Peyer's patch (tissue), 4 donors: ENCODE data around the gene MSI2. TPM values are rescaled to one million over a fixed set of nuclear protein-coding genes. Genes with fewer than 3 reads are reported as not detected.
A peak's percentile ranks its signal among the peaks of the same experiment; 100 is the strongest.

Experiments
- DNase-seq, 3 donors: peaks; one replicate each; pipeline ENCODE4 v3.0.0-alpha.2; 2017 to 2019
- H3K27ac ChIP-seq, 4 donors: fragments of 200-600 bp; sonication (generic); one replicate each; pipeline ENCODE4 v1.5.1; 2016 to 2019
- H3K27me3 ChIP-seq, 2 donors: fragments of 200-600 bp; sonication (generic); one replicate each; pipeline ENCODE4 v1.5.1; 2019
- H3K36me3 ChIP-seq, 3 donors: fragments of 200-600 bp; sonication (generic); one replicate each; pipeline ENCODE4 v1.5.1; 2016 to 2019
- H3K4me1 ChIP-seq, 4 donors: fragments of 200-600 bp; sonication (generic); one replicate each; pipeline ENCODE4 v1.5.1; 2016 to 2019
- H3K4me3 ChIP-seq, 4 donors: fragments of 200-600 bp; sonication (generic); 1 replicate in 3 of 4; 2 replicates in 1 of 4; pipeline ENCODE4 v1.5.1; 2016 to 2019; ENCODE audit warnings: mild to moderate bottlenecking in 1 of 4
- H3K9me3 ChIP-seq, 4 donors: fragments of 200-600 bp; sonication (generic); one replicate each; pipeline ENCODE4 v1.5.1; 2016 to 2019; ENCODE audit warnings: mild to moderate bottlenecking in 1 of 4
- POLR2A ChIP-seq, 2 donors: fragments of 450-650 bp; IDR thresholded peaks; one replicate each; pipeline ENCODE4 v1.5.1; 2017; ENCODE audit warnings: antibody characterized with exemption in 2 of 2, mild to moderate bottlenecking in 2 of 2, moderate library complexity in 2 of 2
- total RNA-seq, 4 donors: library from RNA; depleted of rRNA; stranded (reverse); fragments of >200 nt; gene quantifications; one replicate each; pipeline ENCODE4 v1.1.0, GENCODE V29; 2016
- TF ChIP-seq, protein P1 (sequence below), 6 experiments: fragments of 450-650 bp in 4 of 6; fragments of 200-600 bp in 2 of 6; sonication (generic) in 1 of 6; IDR thresholded peaks; one replicate each; pipeline ENCODE4 v1.5.1; 2017 to 2019; ENCODE audit warnings: antibody characterized with exemption in 6 of 6, mild to moderate bottlenecking in 3 of 6, moderate library complexity in 1 of 6

MSI2 gene
- total RNA-seq, 4 donors from 2014 or later, result 25.9 to 39.0 (median 29.2) TPM

DNA sequence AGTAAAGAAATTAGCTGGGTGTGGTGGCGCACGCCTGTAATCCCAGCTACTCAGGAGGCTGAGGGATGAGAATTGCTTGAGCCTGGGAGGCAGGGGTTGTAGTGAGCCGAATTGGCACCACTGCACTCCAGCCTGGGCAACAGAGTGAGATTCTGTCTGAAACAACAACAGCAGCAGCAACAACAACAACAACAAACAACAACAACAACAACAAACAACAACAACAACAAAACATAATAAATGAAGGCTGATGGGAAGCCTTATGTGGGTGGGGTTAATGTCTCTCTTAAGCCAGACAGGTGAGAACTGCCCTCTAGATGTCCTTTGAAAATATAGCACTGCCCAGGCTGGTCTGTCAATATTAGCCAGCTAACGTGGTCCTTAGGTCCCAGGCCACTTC is 107.3 kb downstream of the MSI2 start:
- H3K27me3 ChIP-seq, result no peaks in the 10 kb centered on the region
- H3K9me3 ChIP-seq, result no peaks in the 10 kb centered on the region
- no peak for DNase-seq
- no peaks in the 10 kb centered on the region for H3K36me3 ChIP-seq
- no peak overlapping the region for H3K27ac ChIP-seq
- no peak overlapping the region for H3K4me3 ChIP-seq
- H3K4me1 ChIP-seq, result no peaks in the 10 kb centered on the region
- TF ChIP-seq, protein P1, sequence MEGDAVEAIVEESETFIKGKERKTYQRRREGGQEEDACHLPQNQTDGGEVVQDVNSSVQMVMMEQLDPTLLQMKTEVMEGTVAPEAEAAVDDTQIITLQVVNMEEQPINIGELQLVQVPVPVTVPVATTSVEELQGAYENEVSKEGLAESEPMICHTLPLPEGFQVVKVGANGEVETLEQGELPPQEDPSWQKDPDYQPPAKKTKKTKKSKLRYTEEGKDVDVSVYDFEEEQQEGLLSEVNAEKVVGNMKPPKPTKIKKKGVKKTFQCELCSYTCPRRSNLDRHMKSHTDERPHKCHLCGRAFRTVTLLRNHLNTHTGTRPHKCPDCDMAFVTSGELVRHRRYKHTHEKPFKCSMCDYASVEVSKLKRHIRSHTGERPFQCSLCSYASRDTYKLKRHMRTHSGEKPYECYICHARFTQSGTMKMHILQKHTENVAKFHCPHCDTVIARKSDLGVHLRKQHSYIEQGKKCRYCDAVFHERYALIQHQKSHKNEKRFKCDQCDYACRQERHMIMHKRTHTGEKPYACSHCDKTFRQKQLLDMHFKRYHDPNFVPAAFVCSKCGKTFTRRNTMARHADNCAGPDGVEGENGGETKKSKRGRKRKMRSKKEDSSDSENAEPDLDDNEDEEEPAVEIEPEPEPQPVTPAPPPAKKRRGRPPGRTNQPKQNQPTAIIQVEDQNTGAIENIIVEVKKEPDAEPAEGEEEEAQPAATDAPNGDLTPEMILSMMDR (IDR thresholded peaks at IDR 0.05), result no peak
- no peak for TF ChIP-seq POLR2A (IDR thresholded peaks at IDR 0.05)

DNA sequence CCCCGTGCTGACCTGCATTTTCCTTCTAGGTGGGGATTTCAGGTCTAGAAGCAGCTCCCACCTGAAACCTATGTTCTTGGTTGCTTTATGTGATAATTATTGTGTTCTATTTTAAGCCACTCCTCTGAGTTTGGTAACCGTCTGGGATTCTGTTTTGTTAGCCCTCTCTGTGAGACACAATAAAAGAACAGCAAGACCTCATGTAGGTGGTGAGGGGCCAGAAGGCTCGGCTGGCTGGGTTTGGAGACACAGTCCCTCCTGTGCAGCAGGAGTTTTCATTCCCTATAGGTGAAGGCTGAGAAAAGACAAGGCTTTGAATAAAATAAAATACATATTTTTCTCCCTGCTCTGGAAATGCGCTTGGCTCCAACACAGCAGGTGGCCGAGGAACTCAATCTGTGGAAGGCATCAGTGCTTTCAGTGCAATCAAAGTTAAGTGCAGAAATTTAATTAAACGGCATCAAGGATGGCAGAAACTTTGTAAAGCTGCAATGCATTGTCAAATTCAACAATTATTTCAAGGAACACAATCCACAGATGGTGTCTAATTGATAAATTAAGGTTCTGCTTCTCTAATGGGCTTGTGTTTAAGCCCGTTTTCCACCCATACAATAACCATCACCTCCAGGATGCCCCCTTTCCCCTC is 107.8 kb downstream of the MSI2 start:
- Histone ChIP-seq H3K4me1 (no peaks in the 10 kb centered on the region), H3K4me3 (no peak overlapping the region), H3K27ac (no peak overlapping the region), H3K27me3 (no peaks in the 10 kb centered on the region), H3K9me3 (no peaks in the 10 kb centered on the region), H3K36me3 (no peaks in the 10 kb centered on the region)
- no peak for DNase-seq
- TF ChIP-seq POLR2A (IDR thresholded peaks at IDR 0.05), result no peak
- TF ChIP-seq, protein P1 (IDR thresholded peaks at IDR 0.05), result no peak

DNA sequence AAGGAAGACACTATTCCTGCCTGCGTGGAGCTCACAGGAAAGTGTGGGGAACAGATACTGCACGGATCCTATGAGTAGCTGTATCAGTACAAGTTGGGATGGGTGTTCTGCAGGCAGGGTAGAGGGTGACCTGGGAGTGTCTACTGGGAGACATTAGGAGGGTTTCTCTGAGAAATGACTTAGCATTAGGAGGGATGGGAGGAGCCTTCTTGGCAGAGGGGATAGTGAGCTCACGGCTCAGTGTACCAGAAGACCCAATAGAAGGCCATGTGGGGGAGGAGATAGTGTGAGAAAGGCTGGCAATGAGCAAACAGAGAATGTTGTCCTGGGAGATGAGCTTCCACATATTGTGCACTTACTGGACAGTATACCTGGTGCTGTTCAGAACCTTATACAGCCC is 109.1 kb downstream of the MSI2 start:
- no peaks in the 10 kb centered on the region for H3K4me1 ChIP-seq
- H3K27ac ChIP-seq, result no peak overlapping the region
- no peaks in the 10 kb centered on the region for H3K36me3 ChIP-seq
- no peak overlapping the region for H3K4me3 ChIP-seq
- no peaks in the 10 kb centered on the region for H3K27me3 ChIP-seq
- DNase-seq, result no peak
- TF ChIP-seq, protein P1 (IDR thresholded peaks at IDR 0.05), result no peak
- no peak for TF ChIP-seq POLR2A (IDR thresholded peaks at IDR 0.05)
- H3K9me3 ChIP-seq, result no peaks in the 10 kb centered on the region

DNA sequence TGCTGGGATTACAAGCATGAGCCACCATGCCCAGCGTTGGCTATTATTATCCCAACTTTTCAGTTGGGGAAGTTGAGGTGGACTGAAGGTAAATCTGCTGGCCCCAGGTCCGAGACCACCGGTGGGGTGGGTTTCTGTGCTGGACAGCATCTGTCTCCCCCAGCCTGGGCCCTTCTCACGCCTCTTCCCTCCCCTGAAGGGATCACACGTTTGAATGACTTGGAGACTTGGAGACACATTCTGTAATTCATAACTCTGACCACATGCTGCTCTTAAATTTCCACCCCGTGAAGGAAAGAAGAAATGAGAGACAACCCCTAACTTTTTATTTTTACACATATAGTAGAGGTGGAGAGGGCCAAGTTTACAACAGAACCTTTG is 109.8 kb downstream of the MSI2 start:
- Histone ChIP-seq H3K4me3 (no peak overlapping the region), H3K27ac (no peak overlapping the region), H3K4me1 (no peaks in the 10 kb centered on the region), H3K27me3 (no peaks in the 10 kb centered on the region), H3K36me3 (no peaks in the 10 kb centered on the region), H3K9me3 (no peaks in the 10 kb centered on the region)
- no peak for DNase-seq
- TF ChIP-seq, protein P1 (IDR thresholded peaks at IDR 0.05), result no peak
- no peak for TF ChIP-seq POLR2A (IDR thresholded peaks at IDR 0.05)

DNA sequence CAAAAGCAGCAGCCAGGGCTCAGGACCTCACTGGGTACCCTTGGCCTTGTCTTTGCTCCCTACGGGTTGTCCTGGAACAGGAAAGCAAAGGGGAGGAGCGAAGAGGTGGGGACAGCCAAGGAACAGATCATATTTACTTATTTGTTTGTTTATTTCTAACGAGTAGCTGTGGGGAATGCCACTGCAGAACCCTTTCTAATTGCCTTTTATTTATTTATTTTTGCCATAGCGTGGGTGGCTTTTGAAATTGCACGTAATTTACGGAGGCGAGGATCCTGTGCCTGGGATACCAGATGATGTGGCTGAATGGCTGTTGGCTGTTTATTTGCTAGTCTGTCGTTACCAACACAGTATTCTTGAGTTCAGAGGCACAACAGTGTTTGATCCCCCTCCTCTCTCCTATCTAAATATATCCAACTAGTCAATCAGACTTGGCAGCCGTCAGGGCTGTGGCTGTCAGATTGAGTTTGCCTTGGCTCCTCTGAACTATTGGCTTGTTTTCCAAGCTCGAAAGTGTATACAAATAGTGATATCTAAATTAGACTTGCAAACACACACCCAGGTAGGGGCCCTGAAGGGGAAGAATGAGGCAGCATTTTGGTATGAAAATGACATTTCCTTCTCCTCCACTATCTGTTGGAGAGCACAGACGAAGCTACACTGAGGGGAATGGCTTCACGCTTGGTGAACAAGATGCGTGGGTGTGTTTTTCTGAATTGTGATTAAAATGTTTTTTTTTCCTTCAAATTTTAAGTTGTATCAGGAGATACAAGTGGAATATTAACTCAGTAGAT is 110.4 kb downstream of the MSI2 start:
- Histone ChIP-seq H3K4me1 (no peaks in the 10 kb centered on the region), H3K27ac (no peak overlapping the region), H3K9me3 (no peaks in the 10 kb centered on the region), H3K4me3 (no peak overlapping the region), H3K36me3 (no peaks in the 10 kb centered on the region), H3K27me3 (no peaks in the 10 kb centered on the region)
- TF ChIP-seq, protein P1 (IDR thresholded peaks at IDR 0.05), result no peak
- TF ChIP-seq POLR2A (IDR thresholded peaks at IDR 0.05), result no peak
- DNase-seq, result peak in 1 of 3 donors; percentile 5
